Astrocyte (in vitro differentiated cells and primary cell): ENCODE data around the gene NRF1. TPM values are rescaled to one million over a fixed set of nuclear protein-coding genes. Genes with fewer than 3 reads are reported as not detected.

Experiments
- DNase-seq: peaks from one replicate; pipeline ENCODE4 v3.0.0-alpha.2; 2010; ENCODE audit warnings: low read depth
- FAIRE-seq: peaks from 2 replicates; lab custom pipeline; 2011; peaks lifted over from hg19 to GRCh38; lab: Jason Lieb, UNC
- H2AFZ ChIP-seq: 2 replicates; pipeline ENCODE4 v1.6.0; 2012; ENCODE audit warnings: low read depth, low read length, inconsistent platforms
- H3K27ac ChIP-seq: 2 replicates; pipeline ENCODE4 v1.5.1; 2011; ENCODE audit warnings: low read depth, low read length, inconsistent platforms
- H3K27me3 ChIP-seq: 2 replicates; pipeline ENCODE4 v1.6.0; 2011; ENCODE audit warnings: low read length, inconsistent platforms; ENCODE audit not compliant: insufficient read depth
- H3K36me3 ChIP-seq: 2 replicates; pipeline ENCODE4 v1.5.1; 2011; ENCODE audit warnings: low read length, inconsistent platforms; ENCODE audit not compliant: insufficient read depth
- H3K4me1 ChIP-seq: 2 replicates; pipeline ENCODE4 v1.5.1; 2011; ENCODE audit warnings: low read length, inconsistent platforms; ENCODE audit not compliant: insufficient read depth
- H3K4me2 ChIP-seq: 2 replicates; pipeline ENCODE4 v1.6.0; 2012; ENCODE audit warnings: low read length, inconsistent platforms
- H3K4me3 ChIP-seq: 2 replicates; pipeline ENCODE4 v1.5.1; 2011; ENCODE audit warnings: low read depth, mild to moderate bottlenecking, low read length, inconsistent platforms; ENCODE audit not compliant: insufficient read depth
- H3K79me2 ChIP-seq: 2 replicates; pipeline ENCODE4 v1.6.0; 2012; ENCODE audit warnings: mild to moderate bottlenecking, low read length, inconsistent platforms; ENCODE audit not compliant: insufficient read depth
- H3K9ac ChIP-seq: 2 replicates; pipeline ENCODE4 v1.6.0; 2012; ENCODE audit warnings: mild to moderate bottlenecking, low read length, inconsistent platforms
- H3K9me3 ChIP-seq: 2 replicates; pipeline ENCODE4 v1.5.1; 2012; ENCODE audit warnings: low read depth, mild to moderate bottlenecking, low read length, inconsistent platforms; ENCODE audit not compliant: insufficient read depth
- H4K20me1 ChIP-seq: 2 replicates; pipeline ENCODE4 v1.6.0; 2012; ENCODE audit warnings: low read length, inconsistent platforms; ENCODE audit not compliant: insufficient read depth
- H3K27ac Mint-ChIP-seq: one replicate; pipeline ENCODE4 v1.8.0; 2021; ENCODE audit warnings: mild to moderate bottlenecking, mixed read lengths; ENCODE audit not compliant: unreplicated experiment
- H3K27me3 Mint-ChIP-seq: one replicate; pipeline ENCODE4 v1.8.0; 2021; ENCODE audit warnings: low read depth, mixed read lengths; ENCODE audit not compliant: unreplicated experiment
- H3K36me3 Mint-ChIP-seq: one replicate; pipeline ENCODE4 v1.8.0; 2021; ENCODE audit warnings: low read depth, mixed read lengths; ENCODE audit not compliant: unreplicated experiment
- H3K4me1 Mint-ChIP-seq: one replicate; pipeline ENCODE4 v1.8.0; 2021; ENCODE audit warnings: low read depth, mixed read lengths; ENCODE audit not compliant: unreplicated experiment
- H3K4me3 Mint-ChIP-seq: one replicate; pipeline ENCODE4 v1.8.0; 2021; ENCODE audit warnings: mild to moderate bottlenecking, moderate library complexity, mixed read lengths; ENCODE audit not compliant: unreplicated experiment
- H3K9me3 Mint-ChIP-seq: one replicate; pipeline ENCODE4 v1.8.0; 2021; ENCODE audit warnings: mild to moderate bottlenecking, mixed read lengths; ENCODE audit not compliant: unreplicated experiment
- EZH2 ChIP-seq: IDR thresholded peaks from 2 replicates; pipeline ENCODE4 v1.6.1; 2012; ENCODE audit warnings: mild to moderate bottlenecking, low read length, inconsistent platforms; ENCODE audit not compliant: insufficient read depth
- total RNA-seq: library from RNA; stranded (reverse); gene quantifications from 2 replicates; pipeline ENCODE4 v1.2.1, GENCODE V29; 2021
- TF ChIP-seq, protein P1 (sequence below): IDR thresholded peaks from 2 replicates; pipeline ENCODE4 v1.5.1; 2011; ENCODE audit warnings: low read depth, mild to moderate bottlenecking, inconsistent platforms, low read length, moderate library complexity; ENCODE audit not compliant: insufficient read depth

Gene NRF1
- total RNA-seq, 1 donor from 2014 or later, result 12.7 TPM

DNA sequence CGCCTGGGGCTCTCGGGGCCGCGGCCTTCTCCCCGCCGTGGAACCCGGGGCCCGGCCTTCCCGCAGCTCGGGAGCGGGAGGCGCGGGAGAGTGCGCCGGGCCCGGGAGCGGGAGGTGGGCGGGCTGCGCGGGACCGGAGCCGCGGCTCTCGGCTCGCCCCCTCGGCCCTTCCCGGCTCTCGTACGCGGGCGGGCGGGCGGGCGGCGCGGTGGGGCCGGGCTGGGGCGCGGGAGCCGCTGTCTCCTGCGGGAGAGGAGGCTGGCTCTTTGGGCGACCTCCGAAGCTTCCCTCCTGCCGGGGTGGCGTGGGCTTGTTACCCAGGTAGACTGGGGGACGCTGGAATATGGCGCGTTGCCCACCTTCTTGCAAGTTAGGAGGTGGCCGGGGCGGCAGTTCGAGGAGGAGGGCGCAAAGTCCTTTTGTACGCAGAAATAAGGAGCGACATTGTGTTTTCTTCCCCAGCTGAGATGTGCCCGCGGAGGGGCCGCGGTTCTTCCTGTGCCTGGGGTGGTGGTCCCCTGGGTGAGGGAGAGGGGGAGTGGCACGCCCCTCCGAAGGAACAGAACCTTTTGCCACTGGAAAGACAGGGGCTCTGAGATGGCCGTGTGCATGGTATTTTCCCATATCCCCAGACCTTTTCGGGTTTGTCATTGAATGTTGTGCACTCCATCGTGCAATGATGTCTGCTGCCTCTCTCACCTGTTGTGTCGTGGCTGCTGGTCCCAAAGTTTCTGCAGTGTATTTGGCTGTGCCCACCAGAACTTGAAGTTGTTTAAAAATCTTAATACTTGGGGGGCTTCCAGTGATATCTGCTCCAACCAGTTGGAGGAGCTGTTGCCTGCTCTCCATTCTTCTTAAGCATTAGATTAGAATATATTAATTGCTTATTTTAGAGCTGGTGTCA, 844 bp downstream of the NRF1 start:
- Mint-ChIP-seq H3K36me3 (peaks cover 4% of the 10 kb centered on the region), H3K27ac (peak overlapping the region; percentile 85), H3K9me3 (no peaks in the 10 kb centered on the region), H3K4me1 (peaks cover 28% of the 10 kb centered on the region), H3K4me3 (peak overlapping the region; percentile 98), H3K27me3 (no peaks in the 10 kb centered on the region)
- H2AFZ ChIP-seq, result peak overlapping the region; percentile 37
- no peak for DNase-seq
- no peaks in the 10 kb centered on the region for H3K36me3 ChIP-seq
- peak overlapping the region; percentile 95 for H3K27ac ChIP-seq
- no peaks in the 10 kb centered on the region for H3K9me3 ChIP-seq
- peak overlapping the region; percentile 93 for H3K9ac ChIP-seq
- H3K4me1 ChIP-seq, result peaks cover 13% of the 10 kb centered on the region
- peaks cover 42% of the 10 kb centered on the region for H4K20me1 ChIP-seq
- H3K27me3 ChIP-seq, result no peaks in the 10 kb centered on the region
- TF ChIP-seq, protein P1, sequence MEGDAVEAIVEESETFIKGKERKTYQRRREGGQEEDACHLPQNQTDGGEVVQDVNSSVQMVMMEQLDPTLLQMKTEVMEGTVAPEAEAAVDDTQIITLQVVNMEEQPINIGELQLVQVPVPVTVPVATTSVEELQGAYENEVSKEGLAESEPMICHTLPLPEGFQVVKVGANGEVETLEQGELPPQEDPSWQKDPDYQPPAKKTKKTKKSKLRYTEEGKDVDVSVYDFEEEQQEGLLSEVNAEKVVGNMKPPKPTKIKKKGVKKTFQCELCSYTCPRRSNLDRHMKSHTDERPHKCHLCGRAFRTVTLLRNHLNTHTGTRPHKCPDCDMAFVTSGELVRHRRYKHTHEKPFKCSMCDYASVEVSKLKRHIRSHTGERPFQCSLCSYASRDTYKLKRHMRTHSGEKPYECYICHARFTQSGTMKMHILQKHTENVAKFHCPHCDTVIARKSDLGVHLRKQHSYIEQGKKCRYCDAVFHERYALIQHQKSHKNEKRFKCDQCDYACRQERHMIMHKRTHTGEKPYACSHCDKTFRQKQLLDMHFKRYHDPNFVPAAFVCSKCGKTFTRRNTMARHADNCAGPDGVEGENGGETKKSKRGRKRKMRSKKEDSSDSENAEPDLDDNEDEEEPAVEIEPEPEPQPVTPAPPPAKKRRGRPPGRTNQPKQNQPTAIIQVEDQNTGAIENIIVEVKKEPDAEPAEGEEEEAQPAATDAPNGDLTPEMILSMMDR, result peak; percentile 78
- no peak for TF ChIP-seq EZH2
- no peak for FAIRE-seq
- H3K79me2 ChIP-seq, result peaks cover 74% of the 10 kb centered on the region
- peak overlapping the region; percentile 82 for H3K4me3 ChIP-seq
- peak overlapping the region; percentile 93 for H3K4me2 ChIP-seq

DNA sequence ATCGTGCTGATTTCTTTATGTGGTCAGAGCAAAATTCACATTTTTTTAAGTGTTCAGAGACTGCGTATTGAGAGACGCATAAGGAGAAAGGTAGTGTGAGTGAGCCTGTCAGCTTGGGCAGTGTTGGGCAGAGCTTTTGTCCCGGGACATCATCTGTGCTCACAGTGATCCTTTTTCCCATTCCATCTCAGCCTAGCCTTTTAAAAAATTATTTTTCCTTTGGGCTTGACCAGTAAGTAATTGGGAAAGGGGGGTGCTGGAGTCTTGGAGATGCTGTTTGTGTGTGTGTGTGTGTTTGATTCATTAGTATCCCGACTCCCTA, 1.5 kb downstream of the NRF1 start:
- H4K20me1 ChIP-seq, result peaks cover 44% of the 10 kb centered on the region
- H3K79me2 ChIP-seq, result peaks cover 80% of the 10 kb centered on the region

More for the DNA sequence above, 1.5 kb downstream of the NRF1 start:
- H3K9me3 Mint-ChIP-seq, result no peaks in the 10 kb centered on the region
- peak overlapping the region; percentile 98 for H3K4me3 Mint-ChIP-seq
- H3K4me1 Mint-ChIP-seq, result peaks cover 34% of the 10 kb centered on the region
- Histone ChIP-seq H3K9me3 (no peaks in the 10 kb centered on the region), H3K4me1 (peaks cover 13% of the 10 kb centered on the region), H3K9ac (peak overlapping the region; percentile 93), H3K36me3 (no peaks in the 10 kb centered on the region), H3K27ac (peak overlapping the region; percentile 95), H3K4me3 (peak overlapping the region; percentile 82), H3K4me2 (peak overlapping the region; percentile 93), H2AFZ (no peak overlapping the region), H3K27me3 (no peaks in the 10 kb centered on the region)
- TF ChIP-seq, protein P1, result no peak
- TF ChIP-seq EZH2, result no peak
- peaks cover 4% of the 10 kb centered on the region for H3K36me3 Mint-ChIP-seq
- no peaks in the 10 kb centered on the region for H3K27me3 Mint-ChIP-seq
- H3K27ac Mint-ChIP-seq, result peak overlapping the region; percentile 85
- no peak for FAIRE-seq
- DNase-seq, result no peak
